Ectodermal cell (in vitro differentiated cells): ENCODE results near the gene NKD2.
"Not testable (repeated sequence)": the region's sequence is repeated elsewhere in the genome, so short reads cannot be mapped to it uniquely, and the experiment has no call there.

Experiments
- H3K27ac ChIP-seq: 2 replicates; pipeline ENCODE4 v1.7.0; 2013; ENCODE audit warnings: mild to moderate bottlenecking, low read depth, low read length; ENCODE audit not compliant: insufficient read depth, poor library complexity, severe bottlenecking
- H3K27me3 ChIP-seq: 2 replicates; pipeline ENCODE4 v1.7.0; 2013; ENCODE audit warnings: mild to moderate bottlenecking, low read length; ENCODE audit not compliant: insufficient read depth, control insufficient read depth, poor library complexity, severe bottlenecking
- H3K36me3 ChIP-seq: one replicate; pipeline ENCODE4 v1.7.0; 2013; ENCODE audit warnings: low read length; ENCODE audit not compliant: control insufficient read depth, insufficient read depth
- H3K4me1 ChIP-seq: one replicate; pipeline ENCODE4 v1.7.0; 2013; ENCODE audit warnings: low read length; ENCODE audit not compliant: control insufficient read depth, insufficient read depth
- H3K4me3 ChIP-seq: 2 replicates; pipeline ENCODE4 v1.7.0; 2013; ENCODE audit warnings: low read depth, low read length, control low read depth; ENCODE audit not compliant: insufficient read depth
- H3K9me3 ChIP-seq: 2 replicates; pipeline ENCODE4 v1.7.0; 2013; ENCODE audit warnings: mild to moderate bottlenecking, low read length, moderate library complexity; ENCODE audit not compliant: control insufficient read depth
- WGBS, 2 experiments: methylation state at CpG; one replicate each; pipeline ENCODE4 v1.1.7; 2013; ENCODE audit warnings: missing lambda C conversion rate in 2 of 2; 5-methylcytosine and 5-hydroxymethylcytosine counted together

The NKD2 gene

DNA sequence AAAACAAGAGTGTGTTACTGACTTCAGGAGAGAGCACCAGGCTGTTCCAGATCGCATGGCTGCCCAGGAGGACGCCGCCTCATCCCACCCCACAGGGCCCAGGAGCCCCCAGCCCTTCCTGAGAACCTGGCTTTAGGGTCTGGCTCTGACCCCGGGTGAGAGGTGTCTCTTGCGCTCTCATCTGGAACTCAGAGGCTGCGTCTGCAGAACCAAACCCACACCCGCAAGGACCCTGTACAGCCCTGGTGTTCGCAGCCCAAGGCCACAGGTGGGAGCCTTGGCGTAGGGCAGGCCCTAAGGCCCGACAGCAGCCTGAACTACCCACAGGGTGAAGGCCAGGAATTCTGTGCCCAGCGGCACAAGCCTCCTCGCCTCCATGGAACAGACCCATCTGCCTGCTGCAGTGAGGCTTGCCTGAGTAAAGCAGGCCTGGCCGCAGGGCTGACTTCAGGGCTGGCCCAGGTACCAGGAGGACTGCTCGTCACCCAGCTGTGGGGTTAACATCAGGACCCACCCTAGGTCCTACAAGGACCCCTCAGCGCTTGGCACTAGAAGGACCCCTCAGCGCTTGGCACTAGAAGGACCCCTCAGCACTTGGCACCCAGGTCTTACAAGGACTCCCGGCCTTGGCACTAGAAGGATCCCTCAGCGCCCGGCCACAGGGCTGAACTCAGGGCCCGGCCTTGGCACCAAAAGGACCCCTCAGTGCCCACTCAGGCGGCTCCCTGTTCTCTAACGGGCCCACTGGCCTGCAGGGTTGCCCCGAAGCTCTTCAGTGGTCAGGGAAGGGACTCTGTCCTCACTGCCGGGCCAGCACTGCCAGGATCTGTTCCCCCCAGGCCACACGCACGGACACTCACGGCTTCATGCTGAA is 48.2 kb downstream of the NKD2 start:
- peaks cover 18% of the 10 kb centered on the region for H3K36me3 ChIP-seq
- no peaks in the 10 kb centered on the region for H3K27me3 ChIP-seq
- H3K4me1 ChIP-seq: no peaks in the 10 kb centered on the region
- 91 to 92% methylated on average over 27 of the region's 27 CpGs for WGBS, 2 experiments
- H3K9me3 ChIP-seq: no peaks in the 10 kb centered on the region
- no peak overlapping the region for H3K4me3 ChIP-seq
- no peak overlapping the region for H3K27ac ChIP-seq

DNA sequence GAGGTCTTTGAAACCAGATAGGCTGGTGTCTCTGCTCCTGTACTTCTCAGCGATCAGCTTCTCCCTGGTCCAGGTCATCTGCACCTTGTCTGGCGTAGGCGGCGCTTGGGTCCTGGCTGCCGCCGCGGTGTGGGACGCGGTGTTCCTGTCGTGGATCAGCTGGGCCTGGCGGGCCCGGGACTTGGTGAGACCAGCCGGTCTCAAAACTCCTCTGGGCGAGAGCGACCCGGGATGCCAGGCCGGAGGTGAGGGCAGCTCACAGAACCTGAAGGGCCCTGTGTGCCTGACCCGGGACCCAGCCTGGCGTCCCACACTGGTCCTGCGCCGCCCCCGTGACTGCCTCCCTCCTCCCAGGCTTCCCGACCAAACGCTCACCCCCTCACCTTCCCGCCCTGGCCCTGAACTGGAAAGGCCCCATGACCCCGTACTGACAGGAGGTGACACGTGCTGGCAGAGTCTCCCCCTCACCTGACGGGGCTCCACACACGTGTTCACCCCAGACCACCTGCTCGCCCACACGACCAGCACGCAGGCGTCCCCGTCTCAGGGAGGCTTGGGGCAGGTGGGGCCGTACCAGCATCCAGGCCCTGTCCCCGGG is 49.0 kb downstream of the NKD2 start:
- Histone ChIP-seq H3K27me3 (no peaks in the 10 kb centered on the region), H3K9me3 (no peaks in the 10 kb centered on the region), H3K4me1 (no peaks in the 10 kb centered on the region), H3K27ac (no peak overlapping the region), H3K36me3 (peaks cover 18% of the 10 kb centered on the region), H3K4me3 (no peak overlapping the region)
- WGBS, 2 experiments: 87% methylated on average over 36 of the region's 36 CpGs

DNA sequence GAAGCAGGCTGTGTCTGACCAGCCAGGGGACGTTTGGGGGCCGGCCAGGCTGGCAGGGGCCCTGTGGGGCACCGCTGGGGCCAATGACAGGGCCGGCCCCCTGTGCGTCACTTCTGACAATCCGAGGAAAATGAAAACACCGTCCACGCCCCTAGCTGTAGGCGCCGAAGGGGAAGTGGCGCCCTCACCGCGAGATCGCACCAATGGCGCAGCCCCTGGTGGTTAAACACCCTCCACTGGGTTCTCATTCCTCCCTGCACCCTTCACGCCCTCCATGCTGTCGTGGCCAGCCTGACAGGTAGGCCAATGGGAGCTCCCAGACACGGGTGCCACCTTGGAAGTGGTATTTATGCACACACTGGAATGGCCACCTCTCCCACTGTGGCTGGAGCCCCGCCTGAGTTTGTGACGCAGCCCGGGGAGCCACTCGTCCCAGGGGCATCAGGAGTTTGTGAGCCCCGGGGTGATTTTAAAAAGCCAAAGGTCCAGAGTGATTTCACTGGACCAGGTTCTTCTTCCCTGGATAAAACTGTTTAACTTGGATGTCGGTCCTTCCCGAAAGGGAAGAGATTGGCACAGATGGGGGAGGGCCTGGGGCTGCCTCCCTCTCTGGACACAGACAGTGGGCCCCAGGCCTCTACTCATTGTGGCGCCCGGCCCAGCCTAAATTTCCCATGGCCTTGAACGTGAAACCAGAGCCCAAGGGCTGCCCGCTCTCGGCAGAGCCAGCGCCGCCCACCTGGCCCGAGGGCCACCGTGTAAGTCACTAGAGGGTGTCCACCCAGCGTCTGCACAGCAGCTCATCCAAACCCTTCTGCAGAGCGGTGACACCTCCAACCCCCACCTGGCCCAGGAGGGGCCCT is 49.7 kb downstream of the NKD2 start:
- Histone ChIP-seq H3K9me3 (no peaks in the 10 kb centered on the region), H3K27ac (no peak overlapping the region), H3K36me3 (peaks cover 14% of the 10 kb centered on the region), H3K27me3 (no peaks in the 10 kb centered on the region), H3K4me3 (no peak overlapping the region), H3K4me1 (no peaks in the 10 kb centered on the region)
- 94% methylated on average over 36 of the region's 36 CpGs for WGBS, 2 experiments

DNA sequence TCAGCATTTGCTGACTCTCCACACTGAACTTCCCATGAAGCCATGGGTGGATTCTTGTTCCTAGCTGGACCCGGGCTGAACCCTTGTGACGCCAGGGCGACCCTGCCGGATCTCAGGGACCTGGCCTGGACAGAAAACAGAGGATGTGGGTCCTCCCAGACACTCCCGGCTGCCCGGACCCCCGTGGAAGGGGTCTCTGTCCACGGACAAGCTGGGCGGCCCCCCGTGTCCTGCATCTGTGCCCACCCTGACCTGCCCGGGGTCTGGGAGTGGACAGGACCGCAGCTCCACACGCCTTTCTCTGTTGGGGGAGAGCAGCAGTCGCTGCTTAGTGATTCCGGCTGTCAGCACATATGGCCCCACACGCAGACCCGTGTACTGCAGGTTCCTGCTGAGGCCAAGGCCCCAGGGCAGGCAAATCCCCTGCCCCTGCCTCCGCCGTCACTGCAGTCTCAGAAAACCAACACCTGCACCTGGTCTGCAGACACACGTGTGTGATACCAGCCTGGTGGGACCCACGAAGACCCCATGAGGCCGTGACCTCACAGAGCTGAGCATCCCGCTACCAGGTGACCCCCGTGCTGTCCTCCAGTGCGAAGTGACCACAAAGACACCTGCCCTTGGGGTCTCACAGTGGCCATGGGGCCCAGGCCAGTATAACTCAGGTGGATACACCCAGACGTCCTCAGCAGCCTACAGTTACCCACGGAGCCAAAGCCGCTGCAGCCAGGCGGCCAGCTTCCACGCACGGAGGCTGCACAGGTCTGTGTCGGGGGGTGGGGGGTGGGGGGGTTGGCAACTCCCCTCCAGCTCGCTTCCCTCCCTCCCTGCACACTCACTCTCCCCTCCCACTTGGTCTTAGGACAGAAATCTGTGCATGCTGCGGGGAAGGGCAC is 50.6 kb downstream of the NKD2 start:
- no peaks in the 10 kb centered on the region for H3K9me3 ChIP-seq
- 95 to 96% methylated on average over 31 to 34 of the region's 34 CpGs for WGBS, 2 experiments
- no peaks in the 10 kb centered on the region for H3K4me1 ChIP-seq
- peaks cover 12% of the 10 kb centered on the region for H3K36me3 ChIP-seq
- no peak overlapping the region for H3K4me3 ChIP-seq
- no peak overlapping the region for H3K27ac ChIP-seq
- H3K27me3 ChIP-seq: no peaks in the 10 kb centered on the region

DNA sequence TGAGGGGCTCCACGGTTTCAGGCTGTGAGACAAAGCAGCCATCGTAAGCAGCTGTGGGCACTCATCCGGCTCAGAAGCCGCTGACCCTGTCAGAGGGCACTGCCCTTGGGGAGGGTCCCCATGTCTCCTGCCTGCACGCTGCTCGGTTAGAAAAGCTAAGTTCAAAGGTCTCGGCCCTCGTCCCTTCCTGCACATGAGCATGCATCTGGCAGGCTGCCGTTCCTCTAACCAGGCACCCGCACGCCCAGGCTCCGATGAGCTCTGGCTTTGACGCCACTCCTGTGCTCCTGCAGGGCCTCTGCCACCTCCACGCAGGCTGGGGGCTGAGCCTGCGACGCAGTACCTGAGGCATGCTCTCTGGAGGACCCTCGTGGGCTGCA is 51.3 kb downstream of the NKD2 start:
- WGBS, 2 experiments: 89 to 90% methylated on average over 17 of the region's 17 CpGs
- Histone ChIP-seq H3K4me3 (no peak overlapping the region), H3K27ac (no peak overlapping the region), H3K27me3 (no peaks in the 10 kb centered on the region), H3K36me3 (peaks cover 12% of the 10 kb centered on the region), H3K4me1 (no peaks in the 10 kb centered on the region), H3K9me3 (no peaks in the 10 kb centered on the region)

DNA sequence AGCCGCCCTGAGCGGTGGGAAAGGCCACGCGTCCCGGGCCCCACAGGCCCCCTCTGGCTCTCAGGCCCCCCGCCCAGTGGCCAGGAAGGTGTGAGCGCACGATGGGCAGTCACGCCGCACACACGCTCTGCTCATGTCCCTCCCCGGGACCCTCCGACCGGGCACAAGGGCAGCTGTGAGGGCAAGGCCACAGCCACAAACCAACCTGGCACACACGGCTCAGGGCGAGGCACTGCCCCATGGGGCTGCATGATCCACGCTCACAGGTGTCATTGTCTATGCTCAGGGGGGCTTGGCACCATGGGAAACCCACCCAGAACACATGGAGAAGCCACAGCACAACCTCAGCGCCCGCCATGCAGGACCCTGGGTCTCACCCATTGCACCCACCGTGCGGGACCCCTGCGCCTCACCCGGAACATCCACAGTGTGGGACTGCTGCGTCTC is 52.0 kb downstream of the NKD2 start:
- H3K36me3 ChIP-seq: peaks cover 12% of the 10 kb centered on the region

DNA sequence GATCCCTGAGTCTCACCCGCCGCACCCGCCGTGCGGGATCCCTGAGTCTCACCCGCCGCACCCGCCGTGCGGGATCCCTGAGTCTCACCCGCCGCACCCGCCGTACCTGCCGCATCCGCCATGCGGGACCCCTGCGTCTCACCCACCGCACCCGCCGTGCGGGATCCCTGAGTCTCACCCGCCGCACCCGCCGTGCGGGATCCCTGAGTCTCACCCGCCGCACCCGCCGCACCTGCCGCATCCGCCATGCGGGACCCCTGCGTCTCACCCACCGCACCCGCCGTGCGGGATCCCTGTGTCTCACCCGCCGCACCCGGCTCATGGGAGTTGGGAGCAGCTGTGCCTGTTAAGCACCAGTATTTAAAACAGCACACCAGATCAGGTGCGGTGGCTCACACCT is 52.7 kb downstream of the NKD2 start:
- WGBS, 2 experiments: 93 to 95% methylated on average over 13 to 21 of the region's 43 CpGs
- H3K27ac ChIP-seq, H3K9me3 ChIP-seq, H3K4me1 ChIP-seq, H3K27me3 ChIP-seq, H3K4me3 ChIP-seq: not testable (repeated sequence)
- H3K36me3 ChIP-seq: peaks cover 12% of the 10 kb centered on the region

More for the DNA sequence above, 52.0 kb downstream of the NKD2 start:
- Histone ChIP-seq H3K9me3 (no peaks in the 10 kb centered on the region), H3K4me1 (no peaks in the 10 kb centered on the region), H3K27ac (no peak overlapping the region), H3K4me3 (no peak overlapping the region), H3K27me3 (no peaks in the 10 kb centered on the region)
- 82 to 85% methylated on average over 24 of the region's 24 CpGs for WGBS, 2 experiments

DNA sequence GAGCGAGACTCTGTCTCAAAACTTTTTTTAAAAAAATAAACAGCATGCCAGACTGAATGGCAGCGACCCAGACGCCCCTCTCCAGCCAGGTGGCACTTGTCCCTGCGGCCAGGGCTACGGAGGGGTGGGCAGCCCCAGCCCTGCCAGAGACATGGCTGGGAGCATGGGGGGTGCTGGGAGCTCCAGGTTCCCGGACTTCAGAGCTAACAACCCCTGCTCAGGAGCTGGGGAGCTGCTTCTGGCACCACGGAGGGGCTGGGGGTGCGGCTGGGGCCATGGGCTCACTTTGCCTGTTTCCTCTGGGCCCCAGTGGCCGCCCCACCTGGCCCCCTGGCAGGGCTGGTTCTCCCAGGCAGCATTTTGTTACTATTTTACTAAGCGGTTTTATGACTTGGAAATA is 53.3 kb downstream of the NKD2 start:
- 95 to 96% methylated on average over 10 of the region's 10 CpGs for WGBS, 2 experiments
- peaks cover 12% of the 10 kb centered on the region for H3K36me3 ChIP-seq
- H3K27ac ChIP-seq: no peak overlapping the region
- no peak overlapping the region for H3K4me3 ChIP-seq
- H3K4me1 ChIP-seq: no peaks in the 10 kb centered on the region
- H3K27me3 ChIP-seq: no peaks in the 10 kb centered on the region
- no peaks in the 10 kb centered on the region for H3K9me3 ChIP-seq

DNA sequence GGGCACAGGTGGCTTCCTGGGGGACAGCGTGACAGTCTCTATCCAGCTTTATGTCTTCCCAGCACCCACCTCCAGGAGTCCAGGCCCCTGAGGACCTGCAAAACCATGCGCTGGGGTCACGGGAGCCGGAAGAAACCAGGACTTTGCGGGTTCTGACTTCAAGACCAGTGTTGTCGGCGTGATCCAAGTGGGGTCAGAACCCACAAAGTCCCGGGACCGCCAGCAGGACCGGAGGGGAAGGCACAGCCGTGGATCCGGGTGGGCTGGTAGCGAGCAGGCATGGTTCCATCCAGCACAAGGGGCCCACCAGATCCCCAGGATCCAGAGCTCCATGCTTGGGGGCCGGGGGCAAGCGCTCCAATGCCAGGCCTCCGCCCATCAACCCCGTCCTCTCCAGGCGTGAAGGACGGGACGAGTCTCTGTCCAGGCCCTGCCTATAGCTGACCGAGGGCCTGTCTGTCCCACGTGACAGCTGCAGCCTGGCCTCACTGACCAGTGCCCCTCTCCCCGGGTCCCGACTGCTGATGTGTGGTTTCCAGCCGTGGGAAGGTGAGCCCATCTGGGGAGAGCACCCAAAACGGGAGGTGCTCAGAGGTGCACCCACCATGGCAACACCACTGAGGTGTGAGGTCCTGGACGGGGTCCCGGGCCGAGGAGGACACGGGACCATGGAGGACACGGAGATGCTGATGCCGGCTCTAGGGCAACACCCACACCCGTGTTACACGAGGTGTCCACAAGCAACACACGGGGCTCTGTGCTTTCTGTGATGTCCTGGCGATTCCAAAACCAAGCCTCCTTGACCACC is 54.4 kb downstream of the NKD2 start:
- no peaks in the 10 kb centered on the region for H3K4me1 ChIP-seq
- no peak overlapping the region for H3K27ac ChIP-seq
- no peaks in the 10 kb centered on the region for H3K9me3 ChIP-seq
- WGBS, 2 experiments: 94% methylated on average over 36 of the region's 36 CpGs
- H3K4me3 ChIP-seq: no peak overlapping the region
- no peaks in the 10 kb centered on the region for H3K27me3 ChIP-seq
- peaks cover 8% of the 10 kb centered on the region for H3K36me3 ChIP-seq
